GM12875 (cell line): ENCODE measurements around the gene RFPL2.

Experiments used
- H3K4me3 ChIP-seq: one replicate; pipeline ENCODE4 v1.5.1; 2011; ENCODE audit warnings: low read depth, low read length, control low read depth
- TF ChIP-seq, protein P1 (sequence below): IDR thresholded peaks from 2 replicates; pipeline ENCODE4 v1.5.1; 2011; ENCODE audit warnings: low read depth, mild to moderate bottlenecking, control low read depth, inconsistent platforms, low read length, moderate library complexity, borderline replicate concordance; ENCODE audit not compliant: insufficient read depth

RFPL2 gene

GRCh38 chr22:32218470-32218869 is 13.6 kb upstream of the RFPL2 start:
- no peak overlapping the region for H3K4me3 ChIP-seq
- TF ChIP-seq, protein P1, sequence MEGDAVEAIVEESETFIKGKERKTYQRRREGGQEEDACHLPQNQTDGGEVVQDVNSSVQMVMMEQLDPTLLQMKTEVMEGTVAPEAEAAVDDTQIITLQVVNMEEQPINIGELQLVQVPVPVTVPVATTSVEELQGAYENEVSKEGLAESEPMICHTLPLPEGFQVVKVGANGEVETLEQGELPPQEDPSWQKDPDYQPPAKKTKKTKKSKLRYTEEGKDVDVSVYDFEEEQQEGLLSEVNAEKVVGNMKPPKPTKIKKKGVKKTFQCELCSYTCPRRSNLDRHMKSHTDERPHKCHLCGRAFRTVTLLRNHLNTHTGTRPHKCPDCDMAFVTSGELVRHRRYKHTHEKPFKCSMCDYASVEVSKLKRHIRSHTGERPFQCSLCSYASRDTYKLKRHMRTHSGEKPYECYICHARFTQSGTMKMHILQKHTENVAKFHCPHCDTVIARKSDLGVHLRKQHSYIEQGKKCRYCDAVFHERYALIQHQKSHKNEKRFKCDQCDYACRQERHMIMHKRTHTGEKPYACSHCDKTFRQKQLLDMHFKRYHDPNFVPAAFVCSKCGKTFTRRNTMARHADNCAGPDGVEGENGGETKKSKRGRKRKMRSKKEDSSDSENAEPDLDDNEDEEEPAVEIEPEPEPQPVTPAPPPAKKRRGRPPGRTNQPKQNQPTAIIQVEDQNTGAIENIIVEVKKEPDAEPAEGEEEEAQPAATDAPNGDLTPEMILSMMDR, result no peak

- no peak overlapping the region for H3K4me3 ChIP-seq
- TF ChIP-seq, protein P1, result no peak
These were observed 12.6 kb upstream of the RFPL2 start for GRCh38 chr22:32217465-32217864.

DNA sequence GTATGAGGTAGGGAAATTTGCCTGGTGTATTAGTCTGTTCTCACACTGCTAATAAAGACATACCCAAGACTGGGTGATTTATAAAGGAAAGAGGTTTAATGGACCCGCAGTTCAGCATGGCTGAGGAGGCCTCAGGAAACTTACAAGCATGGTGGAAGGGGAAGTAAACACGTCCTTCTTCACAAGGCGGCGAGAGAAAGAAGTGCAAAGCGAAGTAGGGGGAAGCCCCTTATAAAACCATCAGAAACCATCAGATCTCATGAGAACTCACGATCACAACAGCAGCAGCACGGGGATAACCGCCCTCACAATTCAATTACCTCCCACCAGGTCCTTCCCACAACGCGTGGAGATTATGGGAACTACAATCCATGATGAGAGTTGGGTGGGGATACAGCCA is 12.0 kb upstream of the RFPL2 start:
- H3K4me3 ChIP-seq, result no peak overlapping the region
- TF ChIP-seq, protein P1, result no peak

DNA sequence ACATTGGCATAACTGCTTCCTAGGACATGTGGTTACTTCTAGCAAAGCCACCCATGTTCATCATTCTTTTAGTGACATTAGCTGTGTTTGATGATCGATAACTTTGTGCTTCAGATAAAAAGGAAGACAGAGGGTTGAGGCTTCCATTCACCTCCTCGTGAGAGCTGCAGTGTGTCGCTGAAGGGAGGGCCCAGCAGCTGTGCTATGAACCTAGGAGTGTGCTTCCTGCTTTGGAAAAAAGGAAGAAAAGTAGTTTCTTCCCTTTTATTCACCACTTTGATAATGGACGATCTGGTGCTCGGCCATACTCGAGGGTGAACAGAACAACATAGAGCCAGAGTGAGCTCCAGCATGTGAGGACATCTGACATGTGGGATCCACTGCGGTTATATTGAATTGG is 6.1 kb upstream of the RFPL2 start:
- no peak overlapping the region for H3K4me3 ChIP-seq
- TF ChIP-seq, protein P1, result no peak

DNA sequence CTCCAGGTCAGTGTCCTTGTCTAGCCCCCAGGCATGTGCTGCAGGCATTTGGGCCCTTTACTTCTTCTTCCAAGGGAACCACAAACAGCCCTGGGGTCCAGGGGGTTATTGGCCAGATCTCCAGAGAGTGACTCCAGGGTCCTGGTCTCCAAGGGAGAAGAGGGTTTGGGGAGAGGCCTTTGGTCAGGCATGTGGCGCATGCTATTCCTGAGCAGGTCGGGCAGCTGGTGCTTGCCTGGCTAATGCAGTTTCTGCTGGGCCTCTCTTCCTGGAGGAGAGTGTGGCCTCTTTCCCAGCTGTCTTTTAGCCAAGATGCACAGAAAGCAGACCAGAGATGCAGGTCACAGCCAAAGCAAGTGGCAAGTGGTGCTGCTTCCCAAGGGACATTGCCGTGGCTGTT is 3.8 kb upstream of the RFPL2 start:
- TF ChIP-seq, protein P1, result no peak
- H3K4me3 ChIP-seq, result no peak overlapping the region

DNA sequence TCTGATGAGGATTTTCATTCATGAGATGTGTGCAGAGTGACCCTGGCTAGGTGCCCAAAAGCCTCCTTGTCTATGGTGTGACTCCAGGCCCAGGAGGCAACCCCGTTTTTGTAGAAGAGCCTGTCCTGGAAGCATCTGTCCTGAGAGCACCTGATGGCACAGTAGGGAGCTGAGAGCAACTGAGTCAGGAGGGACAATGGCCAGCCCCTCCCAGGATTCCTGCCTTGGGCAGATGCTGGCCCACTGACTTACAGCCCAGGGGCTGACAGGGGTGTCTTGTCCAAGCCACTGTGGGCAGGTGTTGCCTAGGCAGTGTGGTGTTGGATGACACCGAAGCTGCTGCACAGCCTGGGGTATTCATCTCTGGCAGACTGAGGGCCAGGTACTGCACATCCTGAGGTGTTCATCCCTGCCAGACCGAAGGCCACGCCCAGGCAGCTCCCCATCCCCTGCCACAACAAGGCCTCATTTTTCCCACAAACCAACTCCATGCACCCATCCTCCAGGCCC is 3.2 kb upstream of the RFPL2 start:
- TF ChIP-seq, protein P1, result no peak

GRCh38 chr22:32206774-32207758 is 2.2 kb upstream of the RFPL2 start:
- TF ChIP-seq, protein P1, result peak; percentile 84
- no peak overlapping the region for H3K4me3 ChIP-seq

More for the DNA sequence above, 3.2 kb upstream of the RFPL2 start:
- no peak overlapping the region for H3K4me3 ChIP-seq
